Endothelial cell of umbilical vein (primary cell): Measurements from ENCODE around the gene SPATA33. TPM values are rescaled to one million over a fixed set of nuclear protein-coding genes. Genes with fewer than 3 reads are reported as not detected.

Source experiments
- BruUV-seq: library from RNA; stranded (reverse); fragments of 400-500 nt; replicated peaks from 2 replicates; lab custom pipeline; 2021; lab: Mats Ljungman, UMichigan
- CTCF ChIA-PET: fragments of 300-600, 350-600 bp; sonication (Branson Sonifier 250); formaldehyde crosslinking; loops from one replicate; lab custom pipeline; 2021; ENCODE audit warnings: antibody characterized with exemption, inconsistent platforms; lab: Charles Lee
- POLR2A ChIA-PET: fragments of 300-600, 350-600 bp; sonication (Branson Sonifier 250); formaldehyde crosslinking; loops from one replicate; lab custom pipeline; 2021; ENCODE audit warnings: antibody characterized with exemption, inconsistent platforms; lab: Charles Lee
- DNase-seq: peaks from one replicate; pipeline ENCODE4 v3.0.0-alpha.2; 2011; ENCODE audit warnings: low read depth, low spot score
- FAIRE-seq: peaks from 2 replicates; lab custom pipeline; 2011; peaks lifted over from hg19 to GRCh38; lab: Jason Lieb, UNC
- H2AFZ ChIP-seq: 2 replicates; pipeline ENCODE4 v1.6.0; 2012; ENCODE audit warnings: low read depth, low read length, control low read depth, inconsistent platforms
- H3K27ac ChIP-seq: 2 replicates; pipeline ENCODE4 v1.5.1; 2011; ENCODE audit warnings: low read depth, mild to moderate bottlenecking, control low read depth, low read length, moderate library complexity; ENCODE audit not compliant: insufficient read depth
- H3K27me3 ChIP-seq, 2 experiments: 2 replicates each; pipeline versions ENCODE4 v1.6.0 to v1.6.1; 2011; ENCODE audit warnings: low read length in 2 of 2, mixed read lengths in 1 of 2; ENCODE audit not compliant: control insufficient read depth in 2 of 2, insufficient read depth in 2 of 2
- H3K36me3 ChIP-seq, 2 experiments: 2 replicates in 1 of 2; 3 replicates in 1 of 2; pipeline ENCODE4 v1.5.1; 2011; ENCODE audit warnings: low read length in 2 of 2, mild to moderate bottlenecking in 1 of 2, moderate library complexity in 1 of 2; ENCODE audit not compliant: control insufficient read depth in 2 of 2, insufficient read depth in 2 of 2; ENCODE audit errors: extremely low read depth in 1 of 2
- H3K4me1 ChIP-seq: 3 replicates; pipeline ENCODE4 v1.5.1; 2011; ENCODE audit warnings: mild to moderate bottlenecking, low read length; ENCODE audit not compliant: control insufficient read depth, insufficient read depth; ENCODE audit errors: extremely low read depth
- H3K4me2 ChIP-seq: 2 replicates; pipeline ENCODE4 v1.6.1; 2011; ENCODE audit warnings: low read length, control low read depth, mixed read lengths; ENCODE audit not compliant: insufficient read depth
- H3K4me3 ChIP-seq, 3 experiments: fragments of 200-600 bp in 1 of 3; sonication (generic), shearing (Covaris generic) in 1 of 3; replicated peaks in 1 of 3; 2 replicates each; pipeline ENCODE4 v1.5.1; 2011 to 2016; ENCODE audit warnings: control low read depth in 3 of 3, low read length in 3 of 3, mild to moderate bottlenecking in 2 of 3, inconsistent platforms in 1 of 3, low read depth in 1 of 3, moderate library complexity in 1 of 3; ENCODE audit not compliant: insufficient read depth in 1 of 3
- H3K79me2 ChIP-seq: 2 replicates; pipeline ENCODE4 v1.6.0; 2012; ENCODE audit warnings: low read length, inconsistent platforms; ENCODE audit not compliant: control insufficient read depth, insufficient read depth
- H3K9ac ChIP-seq: replicated peaks from 2 replicates; pipeline ENCODE3; 2011; ENCODE audit warnings: low read length, control low read depth; ENCODE audit not compliant: insufficient read depth; ENCODE audit errors: extremely low read depth
- H3K9me1 ChIP-seq: replicated peaks from 3 replicates; pipeline ENCODE4 v1.6.0; 2011; ENCODE audit warnings: mild to moderate bottlenecking, low read length; ENCODE audit not compliant: control insufficient read depth, insufficient read depth; ENCODE audit errors: extremely low read depth
- H3K9me3 ChIP-seq: replicated peaks from 2 replicates; pipeline ENCODE4 v1.5.1; 2012; ENCODE audit warnings: low read length, inconsistent platforms; ENCODE audit not compliant: control insufficient read depth, insufficient read depth
- H4K20me1 ChIP-seq: replicated peaks from 2 replicates; pipeline ENCODE3; 2011; ENCODE audit warnings: mild to moderate bottlenecking, low read length; ENCODE audit not compliant: control insufficient read depth, insufficient read depth; ENCODE audit errors: extremely low read depth
- CTCF ChIP-seq, 2 donors: IDR thresholded peaks; 1 replicate in 1 of 2; 2 replicates in 1 of 2; pipeline ENCODE4 v1.5.1; 2011; ENCODE audit warnings: low read length in 2 of 2, mild to moderate bottlenecking in 2 of 2, moderate library complexity in 2 of 2, control low read depth in 1 of 2, inconsistent platforms in 1 of 2, low read depth in 1 of 2; ENCODE audit not compliant: insufficient read depth in 1 of 2; ENCODE audit errors: extremely low read depth in 1 of 2
- EZH2 ChIP-seq: IDR thresholded peaks from 2 replicates; pipeline ENCODE4 v1.6.1; 2012; ENCODE audit warnings: borderline replicate concordance, low read depth, mild to moderate bottlenecking, moderate library complexity, low read length, inconsistent platforms; ENCODE audit not compliant: severe bottlenecking
- FOS ChIP-seq: IDR thresholded peaks from 2 replicates; pipeline ENCODE4 v1.6.1; 2011; ENCODE audit warnings: mild to moderate bottlenecking, low read length, moderate library complexity, borderline replicate concordance; ENCODE audit not compliant: insufficient read depth
- GATA2 ChIP-seq: IDR thresholded peaks from 2 replicates; pipeline ENCODE4 v1.7.0; 2011; ENCODE audit warnings: low read depth, mild to moderate bottlenecking, moderate library complexity, mixed read lengths, low read length; ENCODE audit not compliant: insufficient read length, insufficient read depth
- JUN ChIP-seq: IDR thresholded peaks from 2 replicates; pipeline ENCODE4 v1.6.1; 2011; ENCODE audit warnings: borderline replicate concordance, low read depth; ENCODE audit not compliant: insufficient read length, insufficient read depth
- MAX ChIP-seq: IDR thresholded peaks from 2 replicates; pipeline ENCODE4 v1.6.1; 2011; ENCODE audit not compliant: insufficient read depth, insufficient read length
- MYC ChIP-seq: IDR thresholded peaks from one replicate; pipeline ENCODE4 v1.6.1; 2011; ENCODE audit warnings: mild to moderate bottlenecking, low read depth, low read length
- POLR2A ChIP-seq: IDR thresholded peaks from 2 replicates; pipeline ENCODE4 v1.6.1; 2012; ENCODE audit warnings: low read depth, mild to moderate bottlenecking, control low read depth, low read length
- POLR2AphosphoS5 ChIP-seq: IDR thresholded peaks from 2 replicates; pipeline ENCODE4 v1.6.1; 2012; ENCODE audit warnings: low read depth, mild to moderate bottlenecking, control low read depth, low read length, moderate library complexity; ENCODE audit not compliant: insufficient read depth
- dilution Hi-C: fragments of 300-500 bp; cut with MboI; formaldehyde crosslinking; loops from one replicate; pipeline ENCODE4 v1.15.0; 2019; ENCODE audit warnings: low sequenced_read_pairs; ENCODE audit not compliant: extremely low pct_ligation_motif_present
- intact Hi-C: fragments of 100-400 bp; cut with micrococcal nuclease; formaldehyde crosslinking; loops from one replicate; pipeline ENCODE4 v1.10.0; 2022
- polyA plus RNA-seq, 4 experiments: library from polyadenylated mRNA; depleted of rRNA in 3 of 4; stranded (reverse) in 3 of 4; unstranded in 1 of 4; fragments of >200 nt; gene quantifications; 2 replicates each; pipeline versions ENCODE4 v1.2.1 to v1.2.3, GENCODE V29; 2011 to 2012; ENCODE audit warnings: missing spikeins in 1 of 4
- total RNA-seq: library from RNA; stranded (reverse); gene quantifications from 2 replicates; pipeline ENCODE4 v1.2.3, GENCODE V29; 2021

Gene SPATA33
- total and polyA plus RNA-seq, 2 donors (not counting 3 experiments of a cell fraction or from before 2014, with no cell fraction given), result 3.5 to 11.4 TPM

- FAIRE-seq, result no peak
- POLR2A ChIA-PET, result no interaction called here
Measured at GRCh38 chr16:89607937-89608740, 49.5 kb upstream of the SPATA33 start.

More at GRCh38 chr16:89607937-89608740, 49.5 kb upstream of the SPATA33 start:
- no TSS peak for BruUV-seq
- Histone ChIP-seq H3K4me3 (no peak overlapping the region), H3K79me2 (no peaks in the 10 kb centered on the region), H3K4me2 (no peak overlapping the region), H3K27me3 (no peaks in the 10 kb centered on the region), H3K27ac (no peak overlapping the region), H2AFZ (no peak overlapping the region), H3K9me1 (no peaks in the 10 kb centered on the region), H4K20me1 (no peaks in the 10 kb centered on the region), H3K36me3 (no peaks in the 10 kb centered on the region), H3K4me1 (no peaks in the 10 kb centered on the region), H3K9me3 (no peaks in the 10 kb centered on the region), H3K9ac (no peak overlapping the region)
- no peak for DNase-seq
- CTCF ChIA-PET, result interaction anchor here (1.2 kb wide), 1 partner anchor 8 kb away, joined by 3 read pairs; no protein-coding TSS in a partner anchor
- dilution Hi-C loops, result no loop called here
- intact Hi-C loops, result no loop called here
- no peak for TF ChIP-seq GATA2
- no peak for TF ChIP-seq JUN
- TF ChIP-seq MYC, result no peak
- TF ChIP-seq POLR2A, result no peak
- TF ChIP-seq EZH2, result no peak
- no peak for TF ChIP-seq CTCF (IDR thresholded peaks at IDR 0.05; ENCODE audit: extremely low read depth in 1 of 2, insufficient read depth in 1 of 2, low read depth in 1 of 2, low read length in 2 of 2)
- no peak for TF ChIP-seq FOS
- TF ChIP-seq MAX, result no peak
- TF ChIP-seq POLR2AphosphoS5, result no peak
